ENCODE results near the gene CHCHD3. TPM values are rescaled to one million over a fixed set of nuclear protein-coding genes. Genes with fewer than 3 reads are reported as not detected.

The CHCHD3 gene
- total RNA-seq, 1 donor from 2014 or later, result 50.6 TPM

DNA sequence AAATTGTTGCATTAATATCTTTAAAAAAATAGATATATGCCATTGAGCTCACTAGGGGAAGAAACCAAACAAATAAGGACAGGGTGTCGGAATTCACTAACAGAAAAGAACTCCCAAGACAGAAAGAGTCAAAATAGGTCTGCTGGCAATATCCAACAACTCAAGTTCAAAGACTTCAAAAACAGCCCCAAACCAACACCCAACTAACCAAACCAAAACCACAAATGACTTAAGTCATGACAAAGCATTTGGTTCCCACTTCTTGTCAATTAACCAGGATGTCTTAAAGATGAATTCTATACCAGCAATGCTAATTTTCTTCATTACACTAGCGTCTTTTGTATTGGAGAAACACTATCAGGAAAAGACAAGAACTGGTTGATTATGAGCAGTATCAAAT is 256.7 kb downstream of the CHCHD3 start:
- Histone ChIP-seq H3K27me3 (no peaks in the 10 kb centered on the region), H3K4me3 (no peak overlapping the region), H3K27ac (no peak overlapping the region), H3K36me3 (no peaks in the 10 kb centered on the region), H3K4me1 (no peaks in the 10 kb centered on the region), H3K9me3 (no peaks in the 10 kb centered on the region)
- intact Hi-C loops (cut with DNase I), result no loop called here
- TF ChIP-seq POLR2A (IDR thresholded peaks at IDR 0.05) (no peak), POLR2AphosphoS5 (IDR thresholded peaks at IDR 0.05; ENCODE audit: insufficient read depth in 1 of 2, low read depth in 1 of 2) (no peak)
- TF ChIP-seq, protein P1, sequence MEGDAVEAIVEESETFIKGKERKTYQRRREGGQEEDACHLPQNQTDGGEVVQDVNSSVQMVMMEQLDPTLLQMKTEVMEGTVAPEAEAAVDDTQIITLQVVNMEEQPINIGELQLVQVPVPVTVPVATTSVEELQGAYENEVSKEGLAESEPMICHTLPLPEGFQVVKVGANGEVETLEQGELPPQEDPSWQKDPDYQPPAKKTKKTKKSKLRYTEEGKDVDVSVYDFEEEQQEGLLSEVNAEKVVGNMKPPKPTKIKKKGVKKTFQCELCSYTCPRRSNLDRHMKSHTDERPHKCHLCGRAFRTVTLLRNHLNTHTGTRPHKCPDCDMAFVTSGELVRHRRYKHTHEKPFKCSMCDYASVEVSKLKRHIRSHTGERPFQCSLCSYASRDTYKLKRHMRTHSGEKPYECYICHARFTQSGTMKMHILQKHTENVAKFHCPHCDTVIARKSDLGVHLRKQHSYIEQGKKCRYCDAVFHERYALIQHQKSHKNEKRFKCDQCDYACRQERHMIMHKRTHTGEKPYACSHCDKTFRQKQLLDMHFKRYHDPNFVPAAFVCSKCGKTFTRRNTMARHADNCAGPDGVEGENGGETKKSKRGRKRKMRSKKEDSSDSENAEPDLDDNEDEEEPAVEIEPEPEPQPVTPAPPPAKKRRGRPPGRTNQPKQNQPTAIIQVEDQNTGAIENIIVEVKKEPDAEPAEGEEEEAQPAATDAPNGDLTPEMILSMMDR (IDR thresholded peaks at IDR 0.05), result no peak
- DNase-seq (ENCODE audit: extremely low spot score in 2 of 2), result no peak

DNA sequence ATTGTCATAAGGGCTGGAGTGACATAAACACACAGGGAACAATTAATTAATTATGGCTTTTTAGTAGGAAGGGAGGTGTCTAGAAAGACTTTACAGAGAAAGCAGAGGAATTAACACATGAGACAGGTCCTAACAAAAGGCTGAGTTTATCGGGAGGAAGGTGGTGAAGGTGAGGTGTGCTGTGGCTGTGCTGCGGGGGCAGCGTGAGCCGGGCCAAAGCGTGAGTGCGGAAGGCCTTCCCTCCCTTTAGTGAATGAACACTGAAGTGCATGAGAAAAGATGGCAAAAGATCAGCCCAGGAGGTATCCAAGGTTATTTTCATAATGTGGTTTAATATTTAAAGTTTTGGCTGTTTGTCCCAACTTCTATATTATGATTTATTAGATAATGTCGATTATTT is 262.2 kb downstream of the CHCHD3 start:
- TF ChIP-seq POLR2AphosphoS5 (IDR thresholded peaks at IDR 0.05; ENCODE audit: insufficient read depth in 1 of 2, low read depth in 1 of 2), result no peak
- Histone ChIP-seq H3K27me3 (no peaks in the 10 kb centered on the region), H3K4me1 (no peaks in the 10 kb centered on the region), H3K36me3 (no peaks in the 10 kb centered on the region), H3K4me3 (no peak overlapping the region), H3K9me3 (no peaks in the 10 kb centered on the region), H3K27ac (no peak overlapping the region)
- intact Hi-C loops (cut with DNase I), result no loop called here
- DNase-seq (ENCODE audit: extremely low spot score in 2 of 2), result no peak

DNA sequence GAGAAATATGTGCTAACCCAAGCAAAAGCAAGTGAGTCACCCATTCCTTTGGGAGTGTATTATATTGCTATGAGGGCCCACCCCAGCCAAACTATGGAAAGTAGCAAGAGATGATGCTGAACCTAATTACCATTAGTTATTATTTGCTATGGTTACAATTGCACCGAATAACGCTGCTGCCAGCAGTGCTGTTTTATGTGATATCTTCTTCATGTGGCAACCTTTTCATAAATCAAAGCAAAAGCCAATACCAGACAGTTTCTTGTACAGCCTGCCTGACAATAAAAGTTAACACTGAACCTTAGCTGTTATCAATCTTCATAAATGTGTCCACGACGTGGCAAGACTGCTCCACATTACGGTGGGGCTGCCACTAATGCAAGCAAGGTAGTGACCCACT is 263.9 kb downstream of the CHCHD3 start:
- intact Hi-C loops (cut with DNase I), result no loop called here
- Histone ChIP-seq H3K36me3 (no peaks in the 10 kb centered on the region), H3K4me3 (no peak overlapping the region), H3K9me3 (no peaks in the 10 kb centered on the region), H3K4me1 (no peaks in the 10 kb centered on the region), H3K27ac (no peak overlapping the region), H3K27me3 (no peaks in the 10 kb centered on the region)
- TF ChIP-seq POLR2A (IDR thresholded peaks at IDR 0.05) (no peak), POLR2AphosphoS5 (IDR thresholded peaks at IDR 0.05; ENCODE audit: insufficient read depth in 1 of 2, low read depth in 1 of 2) (no peak)
- TF ChIP-seq, protein P1 (IDR thresholded peaks at IDR 0.05), result no peak
- no peak for DNase-seq (ENCODE audit: extremely low spot score in 2 of 2)

DNA sequence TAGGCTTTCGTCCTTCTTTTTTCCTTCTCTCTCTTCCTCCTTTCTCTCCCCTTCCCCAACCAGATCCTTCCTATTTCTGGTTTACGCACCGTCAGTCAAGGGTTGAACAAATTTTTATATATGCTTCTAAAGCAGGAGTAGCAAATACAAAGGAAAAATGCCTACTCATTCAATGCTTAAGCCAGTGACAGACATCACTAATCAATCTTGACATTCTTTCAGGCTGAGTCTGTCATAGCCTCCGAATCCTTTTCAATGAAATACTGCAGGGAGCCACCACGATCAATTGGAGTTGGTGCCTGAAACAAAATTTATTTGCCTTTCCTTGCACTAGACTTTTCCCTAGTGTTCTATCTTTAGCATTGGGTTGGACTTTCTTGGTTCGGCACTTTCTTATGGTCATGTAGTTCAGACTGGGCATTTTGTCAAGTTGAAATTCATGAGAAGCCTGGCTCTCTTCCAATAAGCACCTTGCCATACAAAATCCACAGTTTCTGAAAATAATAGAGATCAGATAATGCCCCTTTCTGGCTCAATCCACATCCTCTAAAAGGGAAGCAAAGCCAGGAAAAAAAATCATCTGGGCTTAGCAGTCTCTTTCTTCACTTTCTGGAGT is 266.1 kb downstream of the CHCHD3 start:
- no peaks in the 10 kb centered on the region for H3K4me1 ChIP-seq
- TF ChIP-seq POLR2A (IDR thresholded peaks at IDR 0.05), result no peak

DNA sequence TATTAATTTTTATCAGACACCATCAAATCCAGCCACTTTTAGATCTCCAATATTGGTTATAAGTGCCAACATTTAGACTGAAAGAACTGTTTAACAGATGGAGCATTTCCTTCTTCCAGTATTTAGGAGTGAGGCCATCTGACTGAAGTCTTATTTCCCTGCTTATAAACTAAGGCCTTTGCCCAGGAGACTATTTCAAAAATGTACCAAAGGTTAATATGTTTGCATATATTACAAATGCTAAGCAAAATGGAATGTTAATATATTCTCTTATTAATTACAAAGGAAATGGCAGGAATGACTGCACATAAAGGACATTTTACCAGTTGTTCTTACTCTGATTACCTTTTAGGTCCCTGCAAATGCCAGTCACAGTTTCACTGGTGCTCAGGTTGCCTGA is 266.8 kb downstream of the CHCHD3 start:
- TF ChIP-seq POLR2AphosphoS5 (IDR thresholded peaks at IDR 0.05; ENCODE audit: insufficient read depth in 1 of 2, low read depth in 1 of 2) (no peak), POLR2A (IDR thresholded peaks at IDR 0.05) (no peak)
- TF ChIP-seq, protein P1 (IDR thresholded peaks at IDR 0.05), result no peak
- no peak for DNase-seq (ENCODE audit: extremely low spot score in 2 of 2)

More for the DNA sequence above, 266.1 kb downstream of the CHCHD3 start:
- no peaks in the 10 kb centered on the region for H3K27me3 ChIP-seq
- DNase-seq (ENCODE audit: extremely low spot score in 2 of 2), result no peak
- H3K27ac ChIP-seq, result no peak overlapping the region
- no peaks in the 10 kb centered on the region for H3K9me3 ChIP-seq
- no peak overlapping the region for H3K4me3 ChIP-seq
- H3K36me3 ChIP-seq, result no peaks in the 10 kb centered on the region
- intact Hi-C loops (cut with DNase I), result no loop called here

DNA sequence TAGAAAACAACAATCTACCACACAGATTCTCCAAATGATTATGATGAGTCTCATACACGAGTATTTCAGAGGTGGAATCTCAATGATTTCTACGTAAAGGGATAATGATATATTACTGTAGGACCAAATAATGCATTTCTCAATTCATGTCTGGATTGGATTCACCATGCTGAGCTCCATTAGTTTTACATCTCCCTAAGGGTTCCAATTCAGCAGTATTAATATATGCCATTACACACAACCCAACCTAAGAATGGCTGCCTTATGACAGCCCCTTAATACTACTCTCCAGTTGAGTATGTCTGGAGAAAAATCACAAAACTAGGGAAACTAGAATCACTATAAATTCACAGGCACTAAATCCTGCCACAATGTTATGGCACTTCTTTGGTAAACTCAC is 271.3 kb downstream of the CHCHD3 start:
- Histone ChIP-seq H3K27ac (no peak overlapping the region), H3K36me3 (no peaks in the 10 kb centered on the region), H3K4me1 (no peaks in the 10 kb centered on the region), H3K4me3 (no peak overlapping the region), H3K27me3 (no peaks in the 10 kb centered on the region), H3K9me3 (no peaks in the 10 kb centered on the region)
- TF ChIP-seq, protein P1 (IDR thresholded peaks at IDR 0.05), result no peak
- TF ChIP-seq POLR2A (IDR thresholded peaks at IDR 0.05) (no peak), POLR2AphosphoS5 (IDR thresholded peaks at IDR 0.05; ENCODE audit: insufficient read depth in 1 of 2, low read depth in 1 of 2) (no peak)
- intact Hi-C loops (cut with DNase I), result no loop called here
- no peak for DNase-seq (ENCODE audit: extremely low spot score in 2 of 2)

More for the DNA sequence above, 266.8 kb downstream of the CHCHD3 start:
- H3K4me3 ChIP-seq, result no peak overlapping the region
- H3K27ac ChIP-seq, result no peak overlapping the region
- H3K9me3 ChIP-seq, result no peaks in the 10 kb centered on the region
- H3K27me3 ChIP-seq, result no peaks in the 10 kb centered on the region
- no peaks in the 10 kb centered on the region for H3K36me3 ChIP-seq
- H3K4me1 ChIP-seq, result no peaks in the 10 kb centered on the region
- intact Hi-C loops (cut with DNase I), result no loop called here

Measured in vagina (tissue), 2 donors.